ENCODE measurements around the gene PRCC.

Gene PRCC

DNA sequence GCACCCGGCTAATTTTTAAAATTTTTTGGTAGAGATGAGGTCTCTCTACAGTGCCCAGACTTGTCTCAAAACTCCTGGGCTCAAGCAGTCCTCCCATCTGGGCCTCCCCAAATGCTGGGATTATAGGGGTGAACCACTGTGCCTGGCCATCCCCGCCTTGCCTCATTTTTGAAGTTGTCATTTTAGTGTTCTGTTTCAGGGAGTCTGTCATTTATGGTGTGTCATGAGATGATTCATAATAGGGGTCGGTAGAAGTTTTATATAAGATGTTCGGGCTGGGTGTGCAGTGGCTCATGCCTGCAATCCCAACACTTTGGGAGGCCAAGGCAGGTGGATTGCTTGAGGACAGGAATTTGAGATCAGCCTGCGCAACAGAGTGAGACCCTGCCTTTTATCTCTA lies 8.5 kb downstream of the PRCC start:
- Histone ChIP-seq H3K27ac (ENCODE audit: insufficient read depth, low read length, poor library complexity, severe bottlenecking) (no peak overlapping the region), H3K4me1 (ENCODE audit: control insufficient read depth, insufficient read depth, low read length, poor library complexity, severe bottlenecking) (peaks cover 8% of the 10 kb centered on the region), H3K9me3 (ENCODE audit: control insufficient read depth, low read length) (no peaks in the 10 kb centered on the region), H3K27me3 (replicated peaks; ENCODE audit: control insufficient read depth, insufficient read depth, low read length, poor library complexity, severe bottlenecking) (no peaks in the 10 kb centered on the region), H3K36me3 (ENCODE audit: control insufficient read depth, insufficient read depth, low read length) (peaks cover 4% of the 10 kb centered on the region), H3K4me3 (ENCODE audit: insufficient read depth, low read depth, low read length, poor library complexity, severe bottlenecking) (no peak overlapping the region)
- no peak for DNase-seq

- Histone ChIP-seq H3K36me3 (ENCODE audit: control insufficient read depth, insufficient read depth, low read length) (peaks cover 8% of the 10 kb centered on the region), H3K9me3 (ENCODE audit: control insufficient read depth, low read length) (no peaks in the 10 kb centered on the region), H3K4me3 (ENCODE audit: insufficient read depth, low read depth, low read length, poor library complexity, severe bottlenecking) (no peak overlapping the region), H3K27me3 (replicated peaks; ENCODE audit: control insufficient read depth, insufficient read depth, low read length, poor library complexity, severe bottlenecking) (no peaks in the 10 kb centered on the region), H3K4me1 (ENCODE audit: control insufficient read depth, insufficient read depth, low read length, poor library complexity, severe bottlenecking) (peaks cover 5% of the 10 kb centered on the region), H3K27ac (ENCODE audit: insufficient read depth, low read length, poor library complexity, severe bottlenecking) (no peak overlapping the region)
- no peak for DNase-seq
These were observed 9.6 kb downstream of the PRCC start for GRCh38 chr1:156776942-156777341.

GRCh38 chr1:156777573-156777972 lies 10.2 kb downstream of the PRCC start:
- Histone ChIP-seq H3K4me1 (ENCODE audit: control insufficient read depth, insufficient read depth, low read length, poor library complexity, severe bottlenecking) (peaks cover 5% of the 10 kb centered on the region), H3K27me3 (replicated peaks; ENCODE audit: control insufficient read depth, insufficient read depth, low read length, poor library complexity, severe bottlenecking) (no peaks in the 10 kb centered on the region), H3K27ac (ENCODE audit: insufficient read depth, low read length, poor library complexity, severe bottlenecking) (no peak overlapping the region), H3K9me3 (ENCODE audit: control insufficient read depth, low read length) (no peaks in the 10 kb centered on the region), H3K36me3 (ENCODE audit: control insufficient read depth, insufficient read depth, low read length) (peaks cover 12% of the 10 kb centered on the region), H3K4me3 (ENCODE audit: insufficient read depth, low read depth, low read length, poor library complexity, severe bottlenecking) (no peak overlapping the region)
- DNase-seq = no peak

DNA sequence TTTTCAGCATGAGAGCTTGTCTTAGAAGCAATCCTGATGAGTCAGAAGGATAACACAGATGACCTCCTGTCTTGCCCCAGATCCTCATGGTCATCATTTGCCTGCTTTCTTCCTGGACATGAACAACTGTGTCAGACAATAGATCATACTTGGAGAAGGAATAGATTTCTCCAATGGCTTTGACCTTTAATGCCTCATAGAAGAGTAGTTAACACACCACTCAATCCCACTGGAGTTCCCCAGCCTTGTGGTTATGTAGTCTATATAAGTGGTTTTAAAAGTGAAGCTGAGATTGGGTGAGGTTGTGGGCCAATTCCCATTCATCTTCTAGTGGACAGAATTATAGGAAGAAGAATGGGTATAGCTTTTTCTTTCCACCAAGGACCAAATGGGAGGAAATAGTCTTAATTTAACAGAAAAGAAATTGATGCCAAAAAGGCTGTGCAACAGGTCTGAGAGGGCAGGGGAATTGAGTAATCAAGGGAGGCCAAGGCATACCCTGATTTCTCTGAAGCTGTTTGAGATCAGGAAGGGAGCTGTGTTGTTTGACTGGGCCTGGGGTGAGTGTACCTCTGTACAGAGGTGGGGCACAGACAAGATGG lies 14.4 kb downstream of the PRCC start:
- DNase-seq = no peak
- H3K27ac ChIP-seq (ENCODE audit: insufficient read depth, low read length, poor library complexity, severe bottlenecking) = no peak overlapping the region
- peaks cover 5% of the 10 kb centered on the region for H3K4me1 ChIP-seq (ENCODE audit: control insufficient read depth, insufficient read depth, low read length, poor library complexity, severe bottlenecking)
- no peaks in the 10 kb centered on the region for H3K9me3 ChIP-seq (ENCODE audit: control insufficient read depth, low read length)
- no peaks in the 10 kb centered on the region for H3K27me3 ChIP-seq (replicated peaks; ENCODE audit: control insufficient read depth, insufficient read depth, low read length, poor library complexity, severe bottlenecking)
- peaks cover 33% of the 10 kb centered on the region for H3K36me3 ChIP-seq (ENCODE audit: control insufficient read depth, insufficient read depth, low read length)
- no peak overlapping the region for H3K4me3 ChIP-seq (ENCODE audit: insufficient read depth, low read depth, low read length, poor library complexity, severe bottlenecking)

GRCh38 chr1:156785458-156785857 lies 18.1 kb downstream of the PRCC start:
- DNase-seq = no peak
- Histone ChIP-seq H3K9me3 (ENCODE audit: control insufficient read depth, low read length) (no peaks in the 10 kb centered on the region), H3K27ac (ENCODE audit: insufficient read depth, low read length, poor library complexity, severe bottlenecking) (no peak overlapping the region), H3K27me3 (replicated peaks; ENCODE audit: control insufficient read depth, insufficient read depth, low read length, poor library complexity, severe bottlenecking) (no peaks in the 10 kb centered on the region), H3K4me1 (ENCODE audit: control insufficient read depth, insufficient read depth, low read length, poor library complexity, severe bottlenecking) (no peaks in the 10 kb centered on the region), H3K36me3 (ENCODE audit: control insufficient read depth, insufficient read depth, low read length) (peaks cover 55% of the 10 kb centered on the region), H3K4me3 (ENCODE audit: insufficient read depth, low read depth, low read length, poor library complexity, severe bottlenecking) (no peak overlapping the region)

DNA sequence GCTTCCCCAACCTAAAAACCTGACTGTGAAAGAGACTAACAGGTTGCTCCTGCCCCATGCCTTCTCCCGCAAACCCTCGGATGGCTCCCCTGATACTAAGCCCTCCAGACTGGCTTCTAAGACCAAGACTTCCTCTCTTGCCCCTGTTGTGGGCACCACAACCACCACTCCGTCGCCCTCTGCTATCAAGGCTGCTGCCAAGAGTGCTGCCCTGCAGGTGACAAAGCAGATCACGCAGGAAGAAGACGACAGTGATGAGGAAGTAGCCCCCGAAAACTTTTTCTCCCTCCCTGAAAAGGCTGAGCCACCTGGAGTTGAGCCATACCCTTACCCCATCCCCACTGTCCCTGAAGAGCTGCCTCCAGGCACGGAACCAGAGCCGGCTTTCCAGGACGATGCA lies 19.3 kb downstream of the PRCC start:
- H3K4me1 ChIP-seq (ENCODE audit: control insufficient read depth, insufficient read depth, low read length, poor library complexity, severe bottlenecking) = no peaks in the 10 kb centered on the region
- no peaks in the 10 kb centered on the region for H3K27me3 ChIP-seq (replicated peaks; ENCODE audit: control insufficient read depth, insufficient read depth, low read length, poor library complexity, severe bottlenecking)
- H3K36me3 ChIP-seq (ENCODE audit: control insufficient read depth, insufficient read depth, low read length) = peaks cover 54% of the 10 kb centered on the region
- H3K9me3 ChIP-seq (ENCODE audit: control insufficient read depth, low read length) = no peaks in the 10 kb centered on the region
- H3K27ac ChIP-seq (ENCODE audit: insufficient read depth, low read length, poor library complexity, severe bottlenecking) = no peak overlapping the region
- H3K4me3 ChIP-seq (ENCODE audit: insufficient read depth, low read depth, low read length, poor library complexity, severe bottlenecking) = no peak overlapping the region
- no peak for DNase-seq

- no peaks in the 10 kb centered on the region for H3K4me1 ChIP-seq (ENCODE audit: control insufficient read depth, insufficient read depth, low read length, poor library complexity, severe bottlenecking)
- no peaks in the 10 kb centered on the region for H3K27me3 ChIP-seq (replicated peaks; ENCODE audit: control insufficient read depth, insufficient read depth, low read length, poor library complexity, severe bottlenecking)
- no peak for DNase-seq
- no peaks in the 10 kb centered on the region for H3K9me3 ChIP-seq (ENCODE audit: control insufficient read depth, low read length)
- H3K27ac ChIP-seq (ENCODE audit: insufficient read depth, low read length, poor library complexity, severe bottlenecking) = no peak overlapping the region
- no peak overlapping the region for H3K4me3 ChIP-seq (ENCODE audit: insufficient read depth, low read depth, low read length, poor library complexity, severe bottlenecking)
- H3K36me3 ChIP-seq (ENCODE audit: control insufficient read depth, insufficient read depth, low read length) = peaks cover 58% of the 10 kb centered on the region
These were observed 20.8 kb downstream of the PRCC start for GRCh38 chr1:156788136-156788535.

DNA sequence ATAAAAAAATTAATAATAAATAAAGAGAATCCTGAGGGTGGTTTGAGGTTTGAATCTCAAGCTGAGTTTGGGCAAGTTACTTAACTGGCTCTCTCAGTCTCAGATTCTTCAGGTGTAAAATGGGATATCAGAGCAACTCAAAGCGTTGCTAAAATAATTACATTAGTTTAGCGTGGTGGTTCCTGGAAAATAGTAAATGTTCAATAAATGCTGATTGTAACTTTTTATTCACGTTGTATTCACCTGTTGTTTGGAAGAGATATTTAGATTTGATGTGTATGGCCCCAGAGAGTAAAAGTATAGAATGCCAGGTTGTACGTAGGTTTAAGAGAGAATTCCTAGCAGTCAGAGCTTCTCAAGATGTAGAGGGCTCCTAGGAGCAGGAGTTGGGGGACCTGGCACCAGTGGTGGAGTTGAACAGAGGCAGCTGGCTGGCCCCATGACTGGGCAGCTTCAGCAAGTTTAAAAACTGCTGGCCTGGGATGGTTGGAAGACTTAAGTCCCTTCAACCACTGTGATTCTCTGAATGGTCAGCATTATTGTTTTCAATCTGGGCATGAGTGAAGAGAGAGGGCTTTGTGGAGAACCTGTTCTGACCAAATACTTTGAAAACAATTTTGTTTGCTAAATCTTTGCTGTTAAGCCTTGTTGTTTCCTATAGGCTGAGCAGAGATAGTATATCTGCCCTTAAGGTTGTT lies 22.4 kb downstream of the PRCC start:
- Histone ChIP-seq H3K27me3 (replicated peaks; ENCODE audit: control insufficient read depth, insufficient read depth, low read length, poor library complexity, severe bottlenecking) (no peaks in the 10 kb centered on the region), H3K36me3 (ENCODE audit: control insufficient read depth, insufficient read depth, low read length) (peaks cover 63% of the 10 kb centered on the region), H3K4me3 (ENCODE audit: insufficient read depth, low read depth, low read length, poor library complexity, severe bottlenecking) (no peak overlapping the region), H3K9me3 (ENCODE audit: control insufficient read depth, low read length) (no peaks in the 10 kb centered on the region), H3K27ac (ENCODE audit: insufficient read depth, low read length, poor library complexity, severe bottlenecking) (no peak overlapping the region), H3K4me1 (ENCODE audit: control insufficient read depth, insufficient read depth, low read length, poor library complexity, severe bottlenecking) (no peaks in the 10 kb centered on the region)
- no peak for DNase-seq

GRCh38 chr1:156794506-156795373 lies 27.4 kb downstream of the PRCC start:
- no peaks in the 10 kb centered on the region for H3K9me3 ChIP-seq (ENCODE audit: control insufficient read depth, low read length)
- H3K36me3 ChIP-seq (ENCODE audit: control insufficient read depth, insufficient read depth, low read length) = peaks cover 76% of the 10 kb centered on the region
- no peaks in the 10 kb centered on the region for H3K4me1 ChIP-seq (ENCODE audit: control insufficient read depth, insufficient read depth, low read length, poor library complexity, severe bottlenecking)
- DNase-seq = no peak
- no peak overlapping the region for H3K4me3 ChIP-seq (ENCODE audit: insufficient read depth, low read depth, low read length, poor library complexity, severe bottlenecking)
- H3K27me3 ChIP-seq (replicated peaks; ENCODE audit: control insufficient read depth, insufficient read depth, low read length, poor library complexity, severe bottlenecking) = no peaks in the 10 kb centered on the region
- H3K27ac ChIP-seq (ENCODE audit: insufficient read depth, low read length, poor library complexity, severe bottlenecking) = no peak overlapping the region

DNA sequence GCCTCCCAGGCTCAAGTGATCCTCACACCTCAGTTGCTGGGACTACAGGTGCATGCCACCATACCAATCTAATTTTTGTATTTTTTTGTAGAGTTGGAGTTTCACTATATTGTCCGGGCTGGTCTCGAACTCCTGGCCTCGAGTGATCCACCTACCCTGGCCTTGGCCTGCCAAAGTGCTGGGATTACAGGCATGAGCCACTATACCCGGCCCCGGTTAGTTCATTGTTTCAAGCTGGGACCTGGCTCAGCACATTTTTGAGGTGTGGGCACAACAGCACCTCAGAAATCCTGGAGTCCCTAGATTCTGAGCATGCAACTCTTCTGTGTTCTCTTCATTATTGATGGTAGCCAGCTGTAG lies 28.0 kb downstream of the PRCC start:
- Histone ChIP-seq H3K27ac (ENCODE audit: insufficient read depth, low read length, poor library complexity, severe bottlenecking) (no peak overlapping the region), H3K4me3 (ENCODE audit: insufficient read depth, low read depth, low read length, poor library complexity, severe bottlenecking) (no peak overlapping the region), H3K9me3 (ENCODE audit: control insufficient read depth, low read length) (no peaks in the 10 kb centered on the region), H3K36me3 (ENCODE audit: control insufficient read depth, insufficient read depth, low read length) (peaks cover 79% of the 10 kb centered on the region), H3K4me1 (ENCODE audit: control insufficient read depth, insufficient read depth, low read length, poor library complexity, severe bottlenecking) (peaks cover under 1% of the 10 kb centered on the region), H3K27me3 (replicated peaks; ENCODE audit: control insufficient read depth, insufficient read depth, low read length, poor library complexity, severe bottlenecking) (no peaks in the 10 kb centered on the region)
- no peak for DNase-seq

Measured in effector memory CD4-positive, alpha-beta T cell (primary cell).